Measurements from ENCODE around the gene CHST13.

CHST13 gene

GRCh38 chr3:126490619-126491018 lies 33.3 kb upstream of the CHST13 start:
- Histone ChIP-seq H3K4me1 (ENCODE audit: control insufficient read depth, insufficient read depth, low read length) (no peaks in the 10 kb centered on the region), H3K36me3 (ENCODE audit: control insufficient read depth in 2 of 2, insufficient read depth in 1 of 2, low read length in 2 of 2) (no peaks in the 10 kb centered on the region), H3K4me3 (ENCODE audit: low read depth, low read length) (no peak overlapping the region), H3K9me3 (ENCODE audit: control insufficient read depth, insufficient read depth, low read depth, low read length) (no peaks in the 10 kb centered on the region), H3K27ac (ENCODE audit: extremely low read depth, low read depth, low read length) (no peak overlapping the region)
- ChIA-PET CTCF (interaction anchor here (1.6 kb wide), 1 partner anchor 30 kb away, joined by 5 read pairs; no protein-coding TSS in a partner anchor), POLR2A (no interaction called here)
- no peak for TF ChIP-seq ZNF132 (tag by site-specific recombination; IDR thresholded peaks at IDR 0.05; ENCODE audit: borderline replicate concordance)
- TF ChIP-seq MEIS1 (CRISPR knock-in tag; IDR thresholded peaks at IDR 0.05; ENCODE audit: borderline replicate concordance): no peak
- TF ChIP-seq MZF1 (tag by site-specific recombination; IDR thresholded peaks at IDR 0.05; ENCODE audit: borderline replicate concordance): no peak
- no peak for TF ChIP-seq ZEB2 (tag by site-specific recombination; IDR thresholded peaks at IDR 0.05)

- Histone ChIP-seq H3K9me3 (ENCODE audit: control insufficient read depth, insufficient read depth, low read depth, low read length) (no peaks in the 10 kb centered on the region), H3K4me3 (ENCODE audit: low read depth, low read length) (no peak overlapping the region), H3K4me1 (ENCODE audit: control insufficient read depth, insufficient read depth, low read length) (no peaks in the 10 kb centered on the region), H3K36me3 (ENCODE audit: control insufficient read depth in 2 of 2, insufficient read depth in 1 of 2, low read length in 2 of 2) (no peaks in the 10 kb centered on the region), H3K27ac (ENCODE audit: extremely low read depth, low read depth, low read length) (no peak overlapping the region)
- TF ChIP-seq ZNF426 (tag by site-specific recombination; IDR thresholded peaks at IDR 0.05) (no peak), ATF2 (tag by site-specific recombination; IDR thresholded peaks at IDR 0.05; ENCODE audit: low read depth) (no peak), KLF10 (tag by site-specific recombination; IDR thresholded peaks at IDR 0.05) (no peak), ZNF596 (tag by site-specific recombination; IDR thresholded peaks at IDR 0.05) (no peak), ZNF416 (tag by site-specific recombination; IDR thresholded peaks at IDR 0.05) (no peak), ZNF610 (tag by site-specific recombination; IDR thresholded peaks at IDR 0.05; ENCODE audit: borderline replicate concordance) (no peak), INSM2 (tag by site-specific recombination; IDR thresholded peaks at IDR 0.05) (no peak), ZBTB26 (tag by site-specific recombination; optimal IDR thresholded peaks at IDR 0.05) (no peak), SP7 (tag by site-specific recombination; IDR thresholded peaks at IDR 0.05) (no peak), ZNF140 (tag by site-specific recombination; IDR thresholded peaks at IDR 0.05) (no peak), ZNF529 (tag by site-specific recombination; IDR thresholded peaks at IDR 0.05; ENCODE audit: insufficient replicate concordance) (no peak), ZNF174 (tag by site-specific recombination; IDR thresholded peaks at IDR 0.05) (no peak), IKZF3 (tag by site-specific recombination; IDR thresholded peaks at IDR 0.05) (no peak), KLF16 (tag by site-specific recombination; IDR thresholded peaks at IDR 0.05) (no peak), ZSCAN23 (tag by site-specific recombination; IDR thresholded peaks at IDR 0.05) (no peak), ZFP3 (tag by site-specific recombination; IDR thresholded peaks at IDR 0.05; ENCODE audit: low read depth) (no peak), ZNF223 (tag by site-specific recombination; IDR thresholded peaks at IDR 0.05) (no peak), ZNF777 (tag by site-specific recombination; IDR thresholded peaks at IDR 0.05; ENCODE audit: borderline replicate concordance) (no peak), ZBTB6 (tag by site-specific recombination; IDR thresholded peaks at IDR 0.05) (no peak), ZXDB (tag by site-specific recombination; IDR thresholded peaks at IDR 0.05) (no peak)
- POLR2A ChIA-PET: no interaction called here
- CTCF ChIA-PET: interaction anchor here (1.6 kb wide), 1 partner anchor 29 kb away, joined by 5 read pairs; no protein-coding TSS in a partner anchor
Observed at GRCh38 chr3:126491221-126492013, 32.5 kb upstream of the CHST13 start.
